Adrenal gland (tissue), 12 donors: ENCODE measurements around the gene EFL1. TPM values are rescaled to one million over a fixed set of nuclear protein-coding genes. Genes with fewer than 3 reads are reported as not detected.
A peak's percentile ranks its signal among the peaks of the same experiment; 100 is the strongest.
"Not testable (repeated sequence)": the region's sequence is repeated elsewhere in the genome, so short reads cannot be mapped to it uniquely, and the experiment has no call there.

Source experiments
- DNase-seq, 7 donors: peaks; one replicate each; pipeline ENCODE4 v3.0.0-alpha.2; 2019 to 2020
- H3K27ac ChIP-seq, 5 donors: fragments of 200-600 bp; sonication (generic) in 4 of 5; 1 replicate in 3 of 5; 2 replicates in 2 of 5; pipeline versions ENCODE4 v1.5.1 to v1.8.0; 2016 to 2020; ENCODE audit warnings: mild to moderate bottlenecking in 1 of 5
- H3K27me3 ChIP-seq: fragments of 200-600 bp; 2 replicates; pipeline ENCODE4 v1.8.0; 2021
- H3K36me3 ChIP-seq, 2 donors: fragments of 200-600 bp; replicated peaks in 1 of 2; 1 replicate in 1 of 2; 2 replicates in 1 of 2; pipeline versions ENCODE4 v1.5.1 to v1.8.0; 2018 to 2022
- H3K4me1 ChIP-seq, 2 donors: fragments of 200-600 bp; replicated peaks in 1 of 2; 1 replicate in 1 of 2; 2 replicates in 1 of 2; pipeline versions ENCODE4 v1.5.1 to v1.8.0; 2018 to 2021
- H3K4me3 ChIP-seq, 4 donors: fragments of 200-600 bp; sonication (generic) in 3 of 4; one replicate each; pipeline ENCODE4 v1.5.1; 2016 to 2018
- H3K9me3 ChIP-seq, 3 donors: fragments of 200-600 bp; sonication (generic) in 1 of 3; replicated peaks in 1 of 3; 1 replicate in 2 of 3; 2 replicates in 1 of 3; pipeline versions ENCODE4 v1.5.1 to v1.8.0; 2016 to 2021
- POLR2A ChIP-seq, 2 donors: fragments of 450-650 bp; IDR thresholded peaks; one replicate each; pipeline ENCODE4 v1.6.1; 2017; ENCODE audit warnings: antibody characterized with exemption in 2 of 2, mild to moderate bottlenecking in 2 of 2, moderate library complexity in 1 of 2
- WGBS, 4 donors: extraction: QIAGEN DNeasy Blood & Tissue Kit in 2 of 4; methylation state at CpG; one replicate each; pipeline versions ENCODE4 v1.1.5 to v1.1.7; 2013 to 2017; 5-methylcytosine and 5-hydroxymethylcytosine counted together
- intact Hi-C, 2 donors: fragments of 100-400 bp; cut with DNase I; formaldehyde crosslinking; loops; one replicate each; pipeline versions ENCODE4 v1.14.1 to v1.15.0; 2022 to 2023
- polyA plus RNA-seq, 3 donors: library from polyadenylated mRNA; stranded (reverse); fragments of 200-250 nt in 2 of 3; fragments of 350-450 nt in 1 of 3; fragmentation: Illumina TruSeq in 1 of 3; extraction: RNeasy Lipid Tissue Mini Kit (QIAGEN cat#74804) in 1 of 3; gene quantifications; one replicate each; pipeline ENCODE4 v1.2.3, GENCODE V29; 2013 to 2014
- total RNA-seq, 9 donors: library from RNA; depleted of rRNA in 4 of 9; stranded (reverse); fragments of >200 nt in 4 of 9; fragments of 120-200 nt in 1 of 9; fragmentation: NEBNext Ultra II Directional in 1 of 9; extraction: Animal tissue kit (Norgen Biotek cat#: 25700) in 1 of 9; gene quantifications; one replicate each; pipeline versions ENCODE4 v1.1.0 to v1.2.4, GENCODE V29; 2013 to 2023
- TF ChIP-seq, protein P1 (sequence below), 6 experiments: fragments of 450-650 bp in 4 of 6; fragments of 200-600 bp in 2 of 6; sonication (generic) in 1 of 6; IDR thresholded peaks; 1 replicate in 5 of 6; 2 replicates in 1 of 6; pipeline versions ENCODE4 v1.5.1 to v1.8.0; 2016 to 2021; ENCODE audit warnings: antibody characterized with exemption in 6 of 6, mild to moderate bottlenecking in 2 of 6, moderate library complexity in 1 of 6
- donor health status: healthy with polysubstance abuse.
- donor health status: Bipolar disorder and iron deficiency.
- donor health status: DM: yes; HTN: yes; CAD: no.
- donor health status: DM: no; HTN: no; CAD: no.
- donor health status: DM: no; HTN: no; CAD: no.
- donor health status: DM: yes; HTN: yes; CAD: no.

EFL1 gene
- total and polyA plus RNA-seq, 12 donors, result 3.1 to 29.8 (median 18.0) TPM

DNA sequence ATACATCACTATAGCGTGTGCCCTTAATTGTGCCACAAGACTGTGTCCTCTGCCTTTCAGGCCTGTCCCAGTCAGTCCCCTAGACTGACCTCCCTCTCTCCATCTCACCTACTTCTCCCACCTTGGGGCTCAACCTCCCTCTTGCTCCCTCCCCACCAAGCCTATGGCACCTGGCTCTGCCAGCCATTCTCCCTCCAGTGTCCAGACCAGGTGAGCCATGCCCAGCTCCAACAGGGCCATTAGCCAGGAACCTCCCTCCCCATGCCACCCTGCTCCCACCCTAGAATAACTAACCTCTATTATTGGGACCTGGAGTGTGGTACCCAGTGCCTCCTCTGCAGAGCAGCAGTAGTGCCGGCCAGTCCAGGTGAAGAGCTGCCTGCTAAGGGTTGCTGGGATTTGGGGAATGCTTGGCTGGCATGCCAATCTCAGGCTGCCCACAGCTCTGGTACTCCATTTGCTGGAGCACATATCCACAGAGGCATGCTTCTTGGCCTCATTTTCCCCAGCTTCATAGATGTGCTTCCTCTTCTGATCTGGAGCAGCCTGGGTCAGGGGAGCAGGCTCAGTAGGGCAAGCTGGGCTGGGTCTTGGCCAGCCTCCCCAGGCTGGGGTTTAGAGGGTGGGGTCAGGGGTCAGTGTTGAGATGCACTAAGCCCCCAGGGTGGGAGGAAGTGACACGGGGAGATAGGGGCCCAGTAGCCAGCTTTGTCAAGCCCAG, 38.9 kb upstream of the EFL1 start:
- no peaks in the 10 kb centered on the region for H3K4me1 ChIP-seq
- TF ChIP-seq POLR2A (IDR thresholded peaks at IDR 0.05), result no peak
- TF ChIP-seq, protein P1, sequence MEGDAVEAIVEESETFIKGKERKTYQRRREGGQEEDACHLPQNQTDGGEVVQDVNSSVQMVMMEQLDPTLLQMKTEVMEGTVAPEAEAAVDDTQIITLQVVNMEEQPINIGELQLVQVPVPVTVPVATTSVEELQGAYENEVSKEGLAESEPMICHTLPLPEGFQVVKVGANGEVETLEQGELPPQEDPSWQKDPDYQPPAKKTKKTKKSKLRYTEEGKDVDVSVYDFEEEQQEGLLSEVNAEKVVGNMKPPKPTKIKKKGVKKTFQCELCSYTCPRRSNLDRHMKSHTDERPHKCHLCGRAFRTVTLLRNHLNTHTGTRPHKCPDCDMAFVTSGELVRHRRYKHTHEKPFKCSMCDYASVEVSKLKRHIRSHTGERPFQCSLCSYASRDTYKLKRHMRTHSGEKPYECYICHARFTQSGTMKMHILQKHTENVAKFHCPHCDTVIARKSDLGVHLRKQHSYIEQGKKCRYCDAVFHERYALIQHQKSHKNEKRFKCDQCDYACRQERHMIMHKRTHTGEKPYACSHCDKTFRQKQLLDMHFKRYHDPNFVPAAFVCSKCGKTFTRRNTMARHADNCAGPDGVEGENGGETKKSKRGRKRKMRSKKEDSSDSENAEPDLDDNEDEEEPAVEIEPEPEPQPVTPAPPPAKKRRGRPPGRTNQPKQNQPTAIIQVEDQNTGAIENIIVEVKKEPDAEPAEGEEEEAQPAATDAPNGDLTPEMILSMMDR (IDR thresholded peaks at IDR 0.05), result no peak
- no peaks in the 10 kb centered on the region for H3K27me3 ChIP-seq
- no peak overlapping the region for H3K4me3 ChIP-seq
- no peaks in the 10 kb centered on the region for H3K9me3 ChIP-seq
- DNase-seq, result peak in 1 of 7 donors; percentile 20
- H3K36me3 ChIP-seq, result no peaks in the 10 kb centered on the region
- no peak overlapping the region for H3K27ac ChIP-seq
- intact Hi-C loops, result no loop called here
- 64 to 90% (median 86%) methylated on average over 2 to 3 of the region's 3 CpGs for WGBS, 4 donors

DNA sequence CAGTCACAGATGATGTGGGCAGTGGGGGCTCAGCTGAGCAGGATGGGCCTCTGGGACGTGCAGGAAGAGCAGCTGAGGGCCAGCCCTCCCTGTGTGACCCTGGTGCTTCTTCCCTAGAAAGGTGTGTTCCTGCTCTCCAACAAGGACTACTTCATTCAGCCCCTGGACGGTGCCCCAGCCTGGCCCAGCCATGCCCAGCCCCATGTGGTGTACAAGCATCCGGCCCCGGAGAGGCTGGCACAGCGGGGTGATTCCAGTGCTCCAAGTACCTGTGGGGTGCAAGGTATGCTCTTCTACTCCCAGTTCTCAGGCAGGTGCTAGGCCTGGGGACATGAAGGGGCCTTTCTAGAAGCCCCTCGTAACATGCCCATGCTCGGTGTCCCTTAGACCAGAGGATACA, 38.3 kb upstream of the EFL1 start:
- Histone ChIP-seq H3K27me3 (no peaks in the 10 kb centered on the region), H3K27ac (peak overlapping the region in 1 of 5 donors; percentile 55), H3K4me1 (no peaks in the 10 kb centered on the region), H3K9me3 (no peaks in the 10 kb centered on the region), H3K36me3 (no peaks in the 10 kb centered on the region), H3K4me3 (no peak overlapping the region)
- peak in 1 of 7 donors; percentile 35 for DNase-seq
- 89 to 93% (median 91%) methylated on average over 4 to 7 of the region's 7 CpGs for WGBS, 4 donors
- no peak for TF ChIP-seq POLR2A (IDR thresholded peaks at IDR 0.05)
- TF ChIP-seq, protein P1 (IDR thresholded peaks at IDR 0.05), result no peak
- intact Hi-C loops, result no loop called here

DNA sequence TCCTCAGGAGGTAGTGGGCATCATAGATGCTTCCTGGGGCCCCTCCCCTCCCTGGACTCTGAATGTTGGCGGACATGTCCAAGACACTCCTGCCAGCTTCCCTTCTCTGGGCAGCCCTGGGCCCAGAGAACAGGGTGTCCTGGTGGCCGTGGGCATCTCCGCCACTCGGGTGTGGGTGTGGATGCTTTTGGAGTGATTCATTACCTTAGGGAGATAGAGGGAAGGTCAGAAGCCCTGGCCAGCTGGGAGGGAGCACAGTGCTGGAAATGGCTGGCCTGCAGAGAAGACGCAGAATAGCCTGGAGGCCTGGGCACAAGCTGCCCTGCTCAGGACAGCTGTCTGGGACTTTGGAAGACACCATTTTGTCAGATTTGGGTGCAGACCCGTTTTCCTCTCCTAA, 37.8 kb upstream of the EFL1 start:
- TF ChIP-seq POLR2A (IDR thresholded peaks at IDR 0.05), result peak in 1 of 2 donors; percentile 26
- H3K4me3 ChIP-seq, H3K27me3 ChIP-seq, H3K9me3 ChIP-seq, H3K4me1 ChIP-seq, intact Hi-C loops, H3K36me3 ChIP-seq: not testable (repeated sequence)
- 33 to 45% (median 34%) methylated on average over 5 to 6 of the region's 6 CpGs for WGBS, 4 donors
- DNase-seq, result peak; percentile 27 to 80 (median 69)
- H3K27ac ChIP-seq, result peak overlapping the region in 1 of 5 donors; percentile 55

DNA sequence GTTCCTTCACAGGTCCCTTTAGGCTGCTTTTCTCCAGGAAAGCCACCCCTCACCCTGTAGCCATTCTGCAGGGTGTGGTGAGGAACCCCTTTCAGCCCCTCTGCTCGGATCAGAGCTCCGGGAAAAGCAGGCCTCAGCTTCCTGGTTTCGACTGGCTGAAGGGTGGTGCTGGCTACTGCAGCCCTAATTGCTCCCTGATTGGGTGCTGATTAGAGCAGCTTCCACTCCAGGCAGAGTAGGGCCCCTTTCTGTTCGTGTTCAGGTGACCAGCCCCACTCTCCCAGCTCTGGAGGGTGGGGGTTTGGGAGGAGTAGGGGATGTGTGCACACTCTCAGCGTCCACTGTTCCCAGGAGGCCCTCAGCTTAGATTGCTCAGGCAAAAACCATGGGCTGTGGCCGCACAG, 37.0 kb upstream of the EFL1 start:
- H3K27ac ChIP-seq, DNase-seq, intact Hi-C loops, H3K27me3 ChIP-seq, H3K4me1 ChIP-seq, H3K4me3 ChIP-seq, H3K9me3 ChIP-seq, H3K36me3 ChIP-seq: not testable (repeated sequence)
- 67 to 100% (median 83%) methylated on average over 1 to 3 of the region's 6 CpGs for WGBS, 4 donors

DNA sequence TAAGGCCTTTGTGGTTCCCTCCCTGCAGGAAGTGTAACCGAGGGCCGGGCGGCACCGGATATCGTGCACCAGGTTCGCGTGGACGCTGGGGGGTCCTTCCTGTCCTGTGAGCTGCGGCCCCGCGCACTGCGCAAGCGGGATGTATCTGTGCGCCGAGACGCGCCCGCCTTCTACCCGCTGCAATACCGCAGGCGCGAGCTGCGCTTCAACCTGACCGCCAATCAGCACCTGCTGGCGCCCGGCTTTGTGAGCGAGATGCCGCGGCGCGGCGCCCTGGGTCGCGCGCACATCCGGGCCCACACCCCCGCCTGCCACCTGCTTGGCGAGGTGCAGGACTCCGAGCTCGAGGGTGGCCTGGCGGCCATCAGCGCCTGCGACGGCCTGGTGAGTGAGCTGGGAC, 36.0 kb upstream of the EFL1 start:
- Histone ChIP-seq H3K9me3 (no peaks in the 10 kb centered on the region), H3K27me3 (no peaks in the 10 kb centered on the region), H3K36me3 (no peaks in the 10 kb centered on the region), H3K4me1 (no peaks in the 10 kb centered on the region), H3K4me3 (no peak overlapping the region), H3K27ac (no peak overlapping the region)
- DNase-seq, result peak in 1 of 7 donors; percentile 51
- TF ChIP-seq, protein P1 (IDR thresholded peaks at IDR 0.05), result no peak
- TF ChIP-seq POLR2A (IDR thresholded peaks at IDR 0.05), result no peak
- intact Hi-C loops, result no loop called here
- WGBS, 4 donors, result 34 to 69% (median 36%) methylated on average over 9 to 44 of the region's 44 CpGs
